ENCODE data around the gene PFKP.

DNA sequence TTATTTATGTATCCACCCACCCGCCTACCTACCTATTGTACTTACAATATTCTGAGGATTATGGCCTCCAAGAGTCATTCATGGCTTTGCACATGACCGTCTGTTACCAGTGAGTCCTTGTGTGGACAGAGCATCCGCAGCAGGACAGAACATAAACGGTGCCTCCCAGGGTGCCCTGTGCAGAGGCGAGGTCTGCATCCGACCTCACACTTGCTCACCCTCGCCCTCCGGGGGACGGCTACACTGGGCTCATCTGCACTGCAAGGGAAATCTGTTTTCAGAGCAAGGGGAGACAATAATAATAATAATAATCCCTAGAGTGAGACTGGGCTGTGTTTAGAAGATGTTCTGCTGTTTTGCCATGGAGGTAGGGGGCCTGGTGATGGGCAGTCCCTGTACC lies 29.8 kb downstream of the PFKP start:
- TF ChIP-seq ZNF266 (tag by site-specific recombination; IDR thresholded peaks at IDR 0.05; ENCODE audit: low read depth) (no peak), ZNF146 (tag by site-specific recombination; IDR thresholded peaks at IDR 0.05) (no peak), GFI1B (tag by site-specific recombination; IDR thresholded peaks at IDR 0.05) (no peak), ZNF366 (tag by site-specific recombination; conservative IDR thresholded peaks at IDR 0.05) (no peak), ZNF664 (tag by site-specific recombination; IDR thresholded peaks at IDR 0.05) (no peak), ZFP41 (tag by site-specific recombination; IDR thresholded peaks at IDR 0.05; ENCODE audit: borderline replicate concordance) (no peak)
- TF ChIP-seq, protein P1, sequence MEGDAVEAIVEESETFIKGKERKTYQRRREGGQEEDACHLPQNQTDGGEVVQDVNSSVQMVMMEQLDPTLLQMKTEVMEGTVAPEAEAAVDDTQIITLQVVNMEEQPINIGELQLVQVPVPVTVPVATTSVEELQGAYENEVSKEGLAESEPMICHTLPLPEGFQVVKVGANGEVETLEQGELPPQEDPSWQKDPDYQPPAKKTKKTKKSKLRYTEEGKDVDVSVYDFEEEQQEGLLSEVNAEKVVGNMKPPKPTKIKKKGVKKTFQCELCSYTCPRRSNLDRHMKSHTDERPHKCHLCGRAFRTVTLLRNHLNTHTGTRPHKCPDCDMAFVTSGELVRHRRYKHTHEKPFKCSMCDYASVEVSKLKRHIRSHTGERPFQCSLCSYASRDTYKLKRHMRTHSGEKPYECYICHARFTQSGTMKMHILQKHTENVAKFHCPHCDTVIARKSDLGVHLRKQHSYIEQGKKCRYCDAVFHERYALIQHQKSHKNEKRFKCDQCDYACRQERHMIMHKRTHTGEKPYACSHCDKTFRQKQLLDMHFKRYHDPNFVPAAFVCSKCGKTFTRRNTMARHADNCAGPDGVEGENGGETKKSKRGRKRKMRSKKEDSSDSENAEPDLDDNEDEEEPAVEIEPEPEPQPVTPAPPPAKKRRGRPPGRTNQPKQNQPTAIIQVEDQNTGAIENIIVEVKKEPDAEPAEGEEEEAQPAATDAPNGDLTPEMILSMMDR (tag by site-specific recombination; IDR thresholded peaks at IDR 0.05) = no peak
- TF ChIP-seq, protein P2, sequence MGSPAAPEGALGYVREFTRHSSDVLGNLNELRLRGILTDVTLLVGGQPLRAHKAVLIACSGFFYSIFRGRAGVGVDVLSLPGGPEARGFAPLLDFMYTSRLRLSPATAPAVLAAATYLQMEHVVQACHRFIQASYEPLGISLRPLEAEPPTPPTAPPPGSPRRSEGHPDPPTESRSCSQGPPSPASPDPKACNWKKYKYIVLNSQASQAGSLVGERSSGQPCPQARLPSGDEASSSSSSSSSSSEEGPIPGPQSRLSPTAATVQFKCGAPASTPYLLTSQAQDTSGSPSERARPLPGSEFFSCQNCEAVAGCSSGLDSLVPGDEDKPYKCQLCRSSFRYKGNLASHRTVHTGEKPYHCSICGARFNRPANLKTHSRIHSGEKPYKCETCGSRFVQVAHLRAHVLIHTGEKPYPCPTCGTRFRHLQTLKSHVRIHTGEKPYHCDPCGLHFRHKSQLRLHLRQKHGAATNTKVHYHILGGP (tag by site-specific recombination; IDR thresholded peaks at IDR 0.05) = no peak
- TF ChIP-seq, protein P3, sequence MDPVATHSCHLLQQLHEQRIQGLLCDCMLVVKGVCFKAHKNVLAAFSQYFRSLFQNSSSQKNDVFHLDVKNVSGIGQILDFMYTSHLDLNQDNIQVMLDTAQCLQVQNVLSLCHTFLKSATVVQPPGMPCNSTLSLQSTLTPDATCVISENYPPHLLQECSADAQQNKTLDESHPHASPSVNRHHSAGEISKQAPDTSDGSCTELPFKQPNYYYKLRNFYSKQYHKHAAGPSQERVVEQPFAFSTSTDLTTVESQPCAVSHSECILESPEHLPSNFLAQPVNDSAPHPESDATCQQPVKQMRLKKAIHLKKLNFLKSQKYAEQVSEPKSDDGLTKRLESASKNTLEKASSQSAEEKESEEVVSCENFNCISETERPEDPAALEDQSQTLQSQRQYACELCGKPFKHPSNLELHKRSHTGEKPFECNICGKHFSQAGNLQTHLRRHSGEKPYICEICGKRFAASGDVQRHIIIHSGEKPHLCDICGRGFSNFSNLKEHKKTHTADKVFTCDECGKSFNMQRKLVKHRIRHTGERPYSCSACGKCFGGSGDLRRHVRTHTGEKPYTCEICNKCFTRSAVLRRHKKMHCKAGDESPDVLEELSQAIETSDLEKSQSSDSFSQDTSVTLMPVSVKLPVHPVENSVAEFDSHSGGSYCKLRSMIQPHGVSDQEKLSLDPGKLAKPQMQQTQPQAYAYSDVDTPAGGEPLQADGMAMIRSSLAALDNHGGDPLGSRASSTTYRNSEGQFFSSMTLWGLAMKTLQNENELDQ (tag by site-specific recombination; IDR thresholded peaks at IDR 0.05; ENCODE audit: low read depth) = no peak
- TF ChIP-seq, protein P4, sequence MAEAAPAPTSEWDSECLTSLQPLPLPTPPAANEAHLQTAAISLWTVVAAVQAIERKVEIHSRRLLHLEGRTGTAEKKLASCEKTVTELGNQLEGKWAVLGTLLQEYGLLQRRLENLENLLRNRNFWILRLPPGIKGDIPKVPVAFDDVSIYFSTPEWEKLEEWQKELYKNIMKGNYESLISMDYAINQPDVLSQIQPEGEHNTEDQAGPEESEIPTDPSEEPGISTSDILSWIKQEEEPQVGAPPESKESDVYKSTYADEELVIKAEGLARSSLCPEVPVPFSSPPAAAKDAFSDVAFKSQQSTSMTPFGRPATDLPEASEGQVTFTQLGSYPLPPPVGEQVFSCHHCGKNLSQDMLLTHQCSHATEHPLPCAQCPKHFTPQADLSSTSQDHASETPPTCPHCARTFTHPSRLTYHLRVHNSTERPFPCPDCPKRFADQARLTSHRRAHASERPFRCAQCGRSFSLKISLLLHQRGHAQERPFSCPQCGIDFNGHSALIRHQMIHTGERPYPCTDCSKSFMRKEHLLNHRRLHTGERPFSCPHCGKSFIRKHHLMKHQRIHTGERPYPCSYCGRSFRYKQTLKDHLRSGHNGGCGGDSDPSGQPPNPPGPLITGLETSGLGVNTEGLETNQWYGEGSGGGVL (tag by site-specific recombination; IDR thresholded peaks at IDR 0.05) = no peak
- TF ChIP-seq, protein P5, sequence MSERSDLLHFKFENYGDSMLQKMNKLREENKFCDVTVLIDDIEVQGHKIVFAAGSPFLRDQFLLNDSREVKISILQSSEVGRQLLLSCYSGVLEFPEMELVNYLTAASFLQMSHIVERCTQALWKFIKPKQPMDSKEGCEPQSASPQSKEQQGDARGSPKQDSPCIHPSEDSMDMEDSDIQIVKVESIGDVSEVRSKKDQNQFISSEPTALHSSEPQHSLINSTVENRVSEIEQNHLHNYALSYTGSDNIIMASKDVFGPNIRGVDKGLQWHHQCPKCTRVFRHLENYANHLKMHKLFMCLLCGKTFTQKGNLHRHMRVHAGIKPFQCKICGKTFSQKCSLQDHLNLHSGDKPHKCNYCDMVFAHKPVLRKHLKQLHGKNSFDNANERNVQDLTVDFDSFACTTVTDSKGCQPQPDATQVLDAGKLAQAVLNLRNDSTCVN (tag by site-specific recombination; optimal IDR thresholded peaks at IDR 0.05) = no peak

Data from HEK293 (cell line).